ENCODE data around the gene JPH3.

Gene JPH3

GRCh38 chr16:87648698-87649487 is 46.6 kb downstream of the JPH3 start:
- in situ Hi-C loops (cut with HindIII; ENCODE audit: low sequenced_read_pairs): no loop called here

DNA sequence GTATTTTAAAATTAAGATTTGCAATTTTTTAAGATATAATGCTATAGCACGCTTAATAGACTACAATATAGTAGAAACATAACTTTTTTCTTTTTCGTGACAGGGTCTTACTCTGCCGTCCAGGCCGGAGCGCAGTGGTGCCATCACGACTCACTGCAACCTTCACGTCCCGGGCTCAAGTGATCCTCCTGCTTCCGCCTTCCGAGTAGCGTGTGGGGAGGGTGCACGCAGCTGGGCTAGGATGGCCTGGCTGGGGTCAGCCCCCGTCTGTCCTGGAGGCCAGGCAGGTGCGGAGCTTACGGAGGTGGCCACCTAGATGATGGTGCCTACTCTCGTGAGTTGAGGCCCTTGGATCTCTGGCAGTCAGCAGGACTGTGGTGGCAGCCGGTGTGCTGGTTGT is 50.1 kb downstream of the JPH3 start:
- in situ Hi-C loops (cut with HindIII; ENCODE audit: low sequenced_read_pairs): no loop called here

DNA sequence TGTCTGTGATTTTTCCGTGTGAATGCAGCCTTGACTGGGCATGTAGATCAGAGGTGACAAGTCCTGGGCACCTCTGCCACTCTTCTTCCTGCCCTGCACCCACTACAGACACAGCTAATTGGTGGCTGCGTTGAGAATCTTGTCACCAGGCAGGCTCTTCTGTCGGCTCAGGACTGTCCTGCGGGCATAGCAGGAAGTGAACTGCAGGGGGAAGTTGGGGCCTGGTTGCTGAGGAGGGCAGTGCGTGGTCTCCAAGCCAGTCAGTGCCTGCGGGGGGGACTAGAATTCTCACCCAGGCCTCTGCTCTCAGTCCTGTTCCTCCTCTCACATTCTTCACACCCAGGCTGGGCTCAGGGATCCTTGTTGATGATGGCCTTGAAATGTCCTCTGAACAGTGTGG is 50.5 kb downstream of the JPH3 start:
- in situ Hi-C loops (cut with HindIII; ENCODE audit: low sequenced_read_pairs): no loop called here

GRCh38 chr16:87653234-87653633 is 50.9 kb downstream of the JPH3 start:
- in situ Hi-C loops (cut with HindIII; ENCODE audit: low sequenced_read_pairs): no loop called here

- in situ Hi-C loops (cut with HindIII; ENCODE audit: low sequenced_read_pairs): no loop called here
Observed at GRCh38 chr16:87654826-87655225, 52.5 kb downstream of the JPH3 start.

DNA sequence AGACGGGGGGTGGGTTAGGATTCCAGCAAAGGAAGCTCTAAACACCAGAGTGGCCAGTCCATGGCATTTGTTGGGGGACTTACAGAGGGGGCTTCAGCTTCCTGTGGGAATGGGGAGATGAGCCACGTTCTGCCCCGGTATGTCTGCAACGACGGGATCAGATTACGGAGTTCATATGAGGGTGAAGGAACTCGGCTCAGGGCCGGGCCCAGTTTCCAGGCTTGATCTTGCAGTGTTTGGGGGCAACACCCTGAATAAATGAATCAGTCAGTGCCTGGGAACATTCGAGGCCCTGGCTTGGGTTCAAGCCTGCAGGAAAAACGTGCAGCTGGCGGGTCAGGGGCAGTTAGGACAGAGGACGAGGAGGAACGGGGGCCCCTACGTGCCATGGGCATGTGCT is 54.0 kb downstream of the JPH3 start:
- in situ Hi-C loops (cut with HindIII; ENCODE audit: low sequenced_read_pairs): no loop called here

DNA sequence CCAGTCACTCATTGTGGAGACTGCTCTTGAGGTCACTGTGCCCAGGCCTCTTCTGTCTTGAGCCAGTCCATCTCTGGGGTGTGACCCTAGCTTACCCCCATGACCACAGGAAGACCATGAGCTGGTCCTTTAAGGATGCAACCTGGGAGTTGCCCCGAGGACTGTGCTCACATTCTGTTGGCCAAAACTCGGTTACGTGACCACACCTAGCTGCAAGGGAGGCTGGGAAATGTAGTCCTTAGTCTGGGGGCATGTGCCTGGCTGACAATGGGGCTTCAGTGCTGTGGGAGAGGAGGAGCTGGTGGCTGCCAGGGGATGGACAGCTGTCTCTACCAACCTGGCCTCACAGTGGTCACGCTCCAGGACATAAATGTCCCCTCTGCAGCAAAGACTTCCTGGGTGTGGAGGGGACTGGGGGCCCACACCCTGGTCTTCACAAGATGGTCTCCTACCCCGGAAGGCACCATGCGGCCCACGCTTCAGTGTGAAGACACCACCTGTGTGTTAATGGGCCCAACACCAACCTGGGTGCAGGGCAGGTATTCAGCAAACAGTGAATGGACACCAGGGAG is 55.4 kb downstream of the JPH3 start:
- in situ Hi-C loops (cut with HindIII; ENCODE audit: low sequenced_read_pairs): no loop called here

- in situ Hi-C loops (cut with HindIII; ENCODE audit: low sequenced_read_pairs): no loop called here
Observed at GRCh38 chr16:87658564-87659225, 56.4 kb downstream of the JPH3 start.

DNA sequence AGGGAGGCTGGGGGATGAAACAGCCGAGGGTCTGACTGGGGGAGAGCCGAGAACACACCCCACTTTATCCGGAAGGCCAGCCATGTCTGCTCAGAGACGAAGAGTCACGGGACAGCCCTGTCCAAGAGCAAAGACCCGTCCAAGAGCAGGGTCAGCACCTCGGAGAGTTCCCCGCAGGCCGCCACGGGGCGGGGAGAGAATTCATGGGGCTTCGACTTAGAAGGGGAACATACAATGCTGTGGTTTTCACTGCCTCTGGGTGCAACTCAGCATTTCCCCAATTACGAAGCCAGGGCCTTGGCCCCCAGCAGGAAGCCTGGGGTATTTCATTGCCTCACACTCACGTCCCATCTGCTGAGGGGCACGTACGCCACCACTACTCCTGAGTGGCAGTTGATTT is 59.3 kb downstream of the JPH3 start:
- in situ Hi-C loops (cut with HindIII; ENCODE audit: low sequenced_read_pairs): no loop called here

DNA sequence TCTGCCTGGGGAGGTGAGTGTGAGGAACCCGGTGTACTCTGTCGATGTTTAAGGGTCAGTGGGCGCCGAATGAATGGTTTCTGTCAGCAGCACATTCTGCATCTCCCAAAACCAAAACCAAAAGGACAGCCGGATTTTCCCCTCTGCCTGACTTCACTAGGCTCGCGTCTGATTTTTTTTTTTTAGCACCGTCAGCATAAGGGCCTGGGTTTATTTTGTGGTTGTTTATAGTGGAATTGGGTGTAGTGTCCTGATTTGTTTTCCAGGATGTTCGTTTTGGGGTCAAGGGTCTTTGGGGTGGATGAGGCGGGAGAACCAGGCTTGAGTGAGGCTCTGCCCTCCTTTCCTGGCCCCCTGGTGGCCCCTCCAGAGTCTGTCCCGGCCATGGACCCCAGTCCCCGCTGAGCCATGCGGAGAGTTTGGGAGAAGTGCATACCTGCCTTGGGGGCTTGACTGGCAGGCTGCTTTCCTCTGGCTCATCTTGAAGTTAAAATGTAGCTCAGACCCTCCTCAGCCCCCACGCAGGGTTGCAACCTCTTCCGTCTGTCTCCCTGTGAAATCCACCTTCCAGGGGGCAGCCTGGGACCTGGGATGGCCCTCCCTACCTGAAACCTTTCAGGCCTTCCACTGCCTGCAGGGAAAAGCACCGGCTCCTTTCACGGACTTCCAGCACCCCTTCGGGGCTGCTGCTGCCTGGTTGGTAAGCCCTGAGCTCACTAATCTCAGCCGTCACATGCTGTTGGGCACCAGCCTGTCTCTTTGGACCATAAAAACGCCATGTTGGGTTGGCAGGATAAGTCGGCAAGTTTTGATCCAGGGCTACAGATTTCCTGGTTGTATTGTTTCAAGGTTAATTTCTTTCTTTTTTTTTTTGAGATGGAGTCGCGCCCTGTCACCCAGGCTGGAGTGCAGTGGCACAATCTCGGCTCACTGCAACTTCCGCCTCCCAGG is 60.2 kb downstream of the JPH3 start:
- in situ Hi-C loops (cut with HindIII; ENCODE audit: low sequenced_read_pairs): no loop called here

- in situ Hi-C loops (cut with HindIII; ENCODE audit: low sequenced_read_pairs): no loop called here
Observed at GRCh38 chr16:87664792-87665191, 62.5 kb downstream of the JPH3 start.

GRCh38 chr16:87665193-87665592 is 62.9 kb downstream of the JPH3 start:
- in situ Hi-C loops (cut with HindIII; ENCODE audit: low sequenced_read_pairs): no loop called here

- in situ Hi-C loops (cut with HindIII; ENCODE audit: low sequenced_read_pairs): no loop called here
Observed at GRCh38 chr16:87666919-87667318, 64.6 kb downstream of the JPH3 start.

GRCh38 chr16:87667443-87667842 is 65.1 kb downstream of the JPH3 start:
- in situ Hi-C loops (cut with HindIII; ENCODE audit: low sequenced_read_pairs): no loop called here

DNA sequence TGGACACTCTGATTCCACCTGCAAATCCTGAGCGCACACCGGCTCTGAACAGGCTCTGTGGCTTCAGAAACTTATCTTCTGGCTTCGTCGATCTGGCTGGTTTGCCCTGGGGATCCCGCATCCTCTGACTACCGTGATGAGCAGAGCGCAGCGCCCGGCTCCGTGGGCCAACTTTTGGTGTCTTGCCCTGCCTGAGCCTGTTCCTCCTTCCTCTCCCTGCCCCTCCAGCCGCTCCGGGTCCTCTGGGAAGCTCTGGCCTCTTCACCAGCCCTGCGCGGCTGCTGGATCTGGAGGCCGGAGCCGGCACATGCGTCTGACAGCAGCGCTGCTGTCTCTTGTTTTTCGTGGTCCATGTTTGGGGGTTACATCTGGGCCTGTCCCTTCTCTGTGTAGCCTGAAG is 65.6 kb downstream of the JPH3 start:
- in situ Hi-C loops (cut with HindIII; ENCODE audit: low sequenced_read_pairs): no loop called here

GRCh38 chr16:87669672-87670071 is 67.4 kb downstream of the JPH3 start:
- in situ Hi-C loops (cut with HindIII; ENCODE audit: low sequenced_read_pairs): no loop called here

DNA sequence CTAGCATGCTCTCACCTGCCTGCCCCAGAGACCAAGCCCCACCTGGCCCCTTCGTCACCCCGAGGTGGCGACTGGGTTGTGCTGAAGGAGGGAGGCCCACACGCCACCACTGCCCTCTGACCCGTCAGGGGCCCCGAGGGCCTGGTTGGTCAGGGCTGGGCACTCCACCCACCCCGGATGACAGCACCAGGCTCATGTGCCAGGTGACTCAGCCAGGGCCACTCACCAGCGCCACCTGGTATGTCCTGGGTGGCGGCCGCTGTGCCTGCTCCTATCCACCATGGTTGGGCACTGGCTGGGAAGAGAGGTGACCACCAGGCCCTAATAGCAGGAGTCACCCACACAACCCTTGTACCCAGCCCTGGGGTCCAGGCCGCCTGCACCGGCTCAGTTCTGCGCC is 68.9 kb downstream of the JPH3 start:
- in situ Hi-C loops (cut with HindIII; ENCODE audit: low sequenced_read_pairs): no loop called here

DNA sequence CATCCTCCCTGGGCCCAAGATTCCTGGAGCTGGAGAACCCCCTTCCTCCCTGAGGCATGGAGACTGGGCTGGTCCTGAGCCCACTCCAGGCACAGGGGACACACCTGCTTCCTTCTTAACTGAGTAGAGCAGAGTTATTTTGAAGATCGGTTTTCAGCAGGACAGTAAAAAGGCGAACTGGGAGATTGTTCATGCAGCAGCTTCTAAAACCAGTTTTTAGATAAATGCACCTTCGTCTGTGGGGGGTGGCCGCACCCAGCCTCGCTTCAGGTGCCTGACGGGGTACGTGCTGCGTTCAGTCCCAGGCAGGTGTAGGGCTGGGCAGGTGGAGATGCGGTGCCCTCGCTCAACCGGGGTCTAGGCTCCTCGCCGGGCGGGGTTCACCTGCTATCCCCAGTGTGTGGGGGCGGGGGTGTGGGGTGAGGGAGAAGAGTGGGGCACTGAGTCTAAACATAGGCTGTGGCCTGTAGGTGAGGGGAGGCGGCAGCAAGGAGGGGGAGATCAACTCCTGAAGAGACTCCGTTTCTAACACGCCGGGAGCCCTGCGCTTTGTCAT is 69.5 kb downstream of the JPH3 start:
- in situ Hi-C loops (cut with HindIII; ENCODE audit: low sequenced_read_pairs): no loop called here

DNA sequence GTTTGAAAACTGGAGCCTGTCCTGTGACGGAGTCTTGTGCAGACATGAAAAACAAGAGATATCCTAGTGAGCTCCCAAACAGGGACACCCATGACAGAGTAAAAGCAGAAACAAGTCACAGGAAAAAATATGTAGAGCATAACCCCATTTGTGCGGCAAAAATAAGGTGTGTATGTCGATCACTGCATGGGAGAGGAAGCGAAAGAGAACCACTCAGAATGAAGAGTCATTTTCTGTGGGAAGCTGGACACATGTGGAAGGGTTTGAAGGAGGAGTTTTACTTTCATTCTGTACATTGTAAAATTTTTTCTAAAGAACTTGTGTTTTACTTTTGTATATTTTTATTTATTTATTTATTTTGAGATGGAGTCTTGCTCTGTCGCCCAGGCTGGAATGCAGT is 72.1 kb downstream of the JPH3 start:
- in situ Hi-C loops (cut with HindIII; ENCODE audit: low sequenced_read_pairs): no loop called here

DNA sequence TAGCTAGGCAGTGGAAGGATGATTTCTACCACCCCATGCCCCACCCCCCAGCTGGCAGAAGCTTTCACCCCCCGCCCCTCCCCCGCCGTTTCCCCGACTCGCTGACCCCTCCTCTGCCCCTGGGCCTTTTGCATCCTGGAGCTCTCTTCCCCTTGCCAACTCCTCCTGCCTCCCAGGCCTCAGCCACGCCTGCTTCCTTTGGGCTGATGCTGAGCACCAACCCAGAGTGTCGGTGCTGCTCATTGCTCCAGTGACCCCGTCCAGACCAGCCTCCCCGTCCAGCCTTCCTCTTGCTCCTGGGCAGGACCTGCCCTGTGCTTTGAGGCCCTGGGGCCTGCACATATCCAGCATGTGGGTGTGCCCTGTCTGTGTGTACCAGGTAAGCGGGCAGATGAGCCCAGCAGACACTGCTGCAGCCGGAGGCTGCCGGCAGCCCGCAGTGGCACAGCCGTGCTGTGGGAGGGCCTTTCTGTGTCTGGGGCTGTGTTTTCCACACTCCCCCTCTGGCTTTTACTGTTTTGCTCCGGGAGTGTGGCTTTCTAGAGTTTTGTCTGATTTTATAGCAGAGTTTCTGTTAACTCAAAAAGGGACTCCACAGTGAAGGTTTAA is 72.9 kb downstream of the JPH3 start:
- in situ Hi-C loops (cut with HindIII; ENCODE audit: low sequenced_read_pairs): no loop called here

Measured in DLD1 (cell line).